Fibroblast of villous mesenchyme (primary cell): ENCODE results near the gene CARD18. TPM values are rescaled to one million over a fixed set of nuclear protein-coding genes. Genes with fewer than 3 reads are reported as not detected.

Experiments used
- DNase-seq: peaks from one replicate; pipeline ENCODE4 v3.0.0-alpha.2; 2010; ENCODE audit warnings: low read depth
- H3K4me3 ChIP-seq: 2 replicates; pipeline ENCODE4 v1.5.1; 2011; ENCODE audit warnings: low read depth, mild to moderate bottlenecking, low read length
- total RNA-seq: library from RNA; depleted of rRNA; stranded (reverse); fragments of >200 nt; gene quantifications from 2 replicates; pipeline ENCODE4 v1.2.3, GENCODE V29; 2012
- TF ChIP-seq, protein P1 (sequence below): IDR thresholded peaks from 2 replicates; pipeline ENCODE4 v1.5.1; 2012; ENCODE audit warnings: low read depth, mild to moderate bottlenecking, low read length; ENCODE audit not compliant: insufficient read depth

CARD18 gene
- total RNA-seq, 1 donor, result under 0.01 TPM

DNA sequence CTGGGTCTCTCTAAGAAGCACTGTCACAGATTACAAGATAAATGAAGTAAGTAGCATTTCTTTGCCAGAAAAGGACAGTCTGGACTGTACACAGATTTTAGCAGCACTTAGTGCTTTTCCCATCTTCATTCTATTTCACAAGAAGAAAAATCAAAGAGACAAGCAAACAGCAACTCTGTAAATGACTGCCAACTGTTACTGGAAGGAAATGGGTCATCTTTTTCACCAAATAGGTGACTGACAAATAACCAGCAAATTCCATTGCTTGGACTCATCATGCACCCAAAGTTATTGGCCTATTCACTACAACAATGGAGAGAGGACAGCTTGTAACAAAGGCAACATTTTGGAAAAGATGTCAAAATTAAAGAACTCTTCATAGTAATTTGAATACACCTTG, 28.9 kb upstream of the CARD18 start:
- TF ChIP-seq, protein P1, sequence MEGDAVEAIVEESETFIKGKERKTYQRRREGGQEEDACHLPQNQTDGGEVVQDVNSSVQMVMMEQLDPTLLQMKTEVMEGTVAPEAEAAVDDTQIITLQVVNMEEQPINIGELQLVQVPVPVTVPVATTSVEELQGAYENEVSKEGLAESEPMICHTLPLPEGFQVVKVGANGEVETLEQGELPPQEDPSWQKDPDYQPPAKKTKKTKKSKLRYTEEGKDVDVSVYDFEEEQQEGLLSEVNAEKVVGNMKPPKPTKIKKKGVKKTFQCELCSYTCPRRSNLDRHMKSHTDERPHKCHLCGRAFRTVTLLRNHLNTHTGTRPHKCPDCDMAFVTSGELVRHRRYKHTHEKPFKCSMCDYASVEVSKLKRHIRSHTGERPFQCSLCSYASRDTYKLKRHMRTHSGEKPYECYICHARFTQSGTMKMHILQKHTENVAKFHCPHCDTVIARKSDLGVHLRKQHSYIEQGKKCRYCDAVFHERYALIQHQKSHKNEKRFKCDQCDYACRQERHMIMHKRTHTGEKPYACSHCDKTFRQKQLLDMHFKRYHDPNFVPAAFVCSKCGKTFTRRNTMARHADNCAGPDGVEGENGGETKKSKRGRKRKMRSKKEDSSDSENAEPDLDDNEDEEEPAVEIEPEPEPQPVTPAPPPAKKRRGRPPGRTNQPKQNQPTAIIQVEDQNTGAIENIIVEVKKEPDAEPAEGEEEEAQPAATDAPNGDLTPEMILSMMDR, result no peak
- H3K4me3 ChIP-seq, result no peak overlapping the region
- DNase-seq, result no peak

DNA sequence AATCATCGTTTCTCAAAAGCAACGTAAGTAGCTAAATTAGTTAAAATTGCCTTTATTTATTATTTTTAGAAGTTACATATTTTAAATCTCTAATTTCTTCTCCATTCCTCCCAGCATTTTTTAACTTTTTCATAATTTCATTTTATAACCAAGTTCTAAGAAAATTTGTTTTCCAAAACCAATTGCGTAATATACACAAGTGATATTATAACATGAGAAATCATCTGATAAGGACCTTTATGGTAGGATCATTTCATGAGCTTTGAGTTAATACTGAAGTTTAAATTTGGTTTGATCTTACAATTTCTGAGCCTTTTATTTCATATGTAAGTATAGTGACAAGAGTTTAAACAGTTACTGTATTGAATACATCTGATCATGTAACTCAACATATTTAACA, 27.7 kb upstream of the CARD18 start:
- no peak overlapping the region for H3K4me3 ChIP-seq
- TF ChIP-seq, protein P1, result no peak
- DNase-seq, result no peak

DNA sequence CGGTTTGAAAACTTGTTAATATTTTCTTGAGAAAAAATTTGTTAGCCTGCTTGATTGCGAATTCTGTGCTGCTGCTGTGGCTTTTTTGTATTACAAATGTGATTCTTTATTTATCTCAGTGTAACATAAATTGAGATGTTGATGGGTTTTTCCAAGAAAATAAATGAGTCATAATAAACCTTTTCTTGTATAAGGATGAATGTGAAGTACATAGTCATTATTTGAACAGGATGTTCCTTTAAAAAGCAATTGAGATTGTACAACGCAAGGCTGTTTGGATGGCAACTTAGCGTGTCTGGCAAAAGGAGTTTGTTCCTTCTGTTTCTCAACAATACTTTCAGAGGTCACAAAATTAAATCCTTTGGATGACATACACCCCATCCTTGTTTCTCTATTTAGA, 24.6 kb upstream of the CARD18 start:
- H3K4me3 ChIP-seq, result no peak overlapping the region
- TF ChIP-seq, protein P1, result no peak
- DNase-seq, result peak; percentile 15

DNA sequence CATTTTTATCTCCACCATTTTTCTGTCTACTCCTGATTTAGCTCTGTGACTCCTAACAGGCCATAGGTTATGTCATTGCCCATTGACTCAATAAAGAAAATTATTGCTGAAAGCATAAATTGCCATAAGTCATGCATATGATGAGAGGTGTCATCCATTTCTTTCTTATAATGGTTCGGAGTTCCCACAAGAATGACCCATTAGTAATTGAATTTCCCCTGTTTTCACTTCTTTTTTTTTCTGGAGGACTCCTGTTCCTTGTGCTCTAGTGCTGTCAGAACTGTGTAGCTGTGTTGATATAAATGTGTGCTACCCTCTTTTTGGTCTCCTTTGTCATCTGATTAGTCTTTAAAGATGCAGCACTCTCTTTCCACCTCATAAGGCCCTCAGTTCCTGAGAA, 22.9 kb upstream of the CARD18 start:
- H3K4me3 ChIP-seq, result no peak overlapping the region
- no peak for DNase-seq
- TF ChIP-seq, protein P1, result no peak

DNA sequence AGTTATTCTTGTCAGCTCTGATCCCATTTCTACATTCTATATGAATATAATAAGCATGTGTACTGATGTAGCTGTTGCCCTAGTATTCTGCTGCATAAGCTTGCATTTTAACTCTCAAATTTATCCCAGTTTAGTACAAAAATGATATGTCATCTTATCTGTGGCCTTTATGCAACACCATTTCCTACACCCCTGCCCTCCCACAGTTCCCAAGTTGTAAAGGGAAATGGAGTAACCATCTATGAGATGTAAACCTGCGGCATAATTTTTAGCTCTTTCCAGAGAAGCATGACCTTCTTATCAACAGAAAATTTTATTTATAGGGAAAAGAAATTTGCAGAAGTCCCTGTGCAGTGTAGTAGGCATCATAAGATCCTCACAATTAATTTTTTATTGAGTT, 18.9 kb upstream of the CARD18 start:
- no peak overlapping the region for H3K4me3 ChIP-seq
- no peak for DNase-seq
- TF ChIP-seq, protein P1, result no peak

DNA sequence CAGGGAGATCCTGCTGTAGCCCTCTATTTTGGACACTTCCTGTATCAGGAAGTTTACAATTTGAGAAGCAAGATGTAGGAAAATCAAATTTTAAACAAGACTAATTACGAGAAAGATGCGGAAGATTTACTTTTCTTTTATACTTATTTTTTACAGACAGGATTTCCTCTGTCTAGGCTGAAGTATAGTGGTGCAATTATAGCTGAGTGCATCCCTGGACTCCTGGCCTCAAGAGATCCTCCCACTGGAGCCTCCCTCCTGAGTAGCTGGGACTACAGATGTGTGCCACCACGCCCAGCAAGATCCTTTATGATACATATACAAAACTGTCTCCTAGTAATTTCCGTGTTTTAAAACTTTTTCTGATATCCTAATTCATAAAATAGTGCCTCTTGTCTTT, 17.2 kb upstream of the CARD18 start:
- TF ChIP-seq, protein P1, result no peak
- no peak for DNase-seq
- H3K4me3 ChIP-seq, result no peak overlapping the region

DNA sequence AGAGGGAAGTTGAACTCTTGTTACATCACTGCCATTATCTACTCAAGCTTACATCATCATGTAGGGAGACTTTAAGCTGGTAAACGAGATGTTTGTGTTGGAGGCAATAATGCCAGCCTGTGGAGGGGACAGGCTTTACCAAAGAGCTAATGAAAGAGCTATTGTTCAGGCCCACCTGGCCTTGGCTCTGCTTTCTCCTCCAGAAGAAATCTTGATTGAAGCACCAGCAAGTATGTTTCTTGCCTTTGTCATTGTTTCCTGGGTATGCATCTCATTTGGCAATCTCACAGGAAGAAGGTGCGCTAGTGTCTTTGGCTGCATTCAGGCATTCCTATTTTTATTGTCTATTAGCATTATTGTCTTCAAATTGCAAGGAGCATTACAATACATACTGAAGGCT, 16.7 kb upstream of the CARD18 start:
- no peak for DNase-seq
- H3K4me3 ChIP-seq, result no peak overlapping the region
- TF ChIP-seq, protein P1, result no peak
